HepG2 (cell line): ENCODE measurements around the gene NOC4L. TPM values are rescaled to one million over a fixed set of nuclear protein-coding genes. Genes with fewer than 3 reads are reported as not detected.

Source experiments
- ATAC-seq: fragments of 200-7000 bp; cut with Tn5 transposase; 3 replicates; pipeline ENCODE4 v1.9.1; 2020; ENCODE audit warnings: mild to moderate bottlenecking, moderate library complexity
- BruUV-seq: library from RNA; stranded (reverse); fragments of 400-500 nt; replicated peaks from 2 replicates; lab custom pipeline; 2021; lab: Mats Ljungman, UMichigan
- CTCF ChIA-PET: fragments of 300-600 bp; formaldehyde crosslinking; extraction: SDS; loops from one replicate; lab custom pipeline; 2021; ENCODE audit warnings: low total read pairs, inconsistent platforms, low intra/inter-chr PET ratio; lab: Yijun Ruan, JAX
- POLR2A ChIA-PET: fragments of 350-600 bp; sonication (Branson Sonifier 250); formaldehyde crosslinking; loops from one replicate; lab custom pipeline; 2020; ENCODE audit warnings: antibody characterized with exemption, inconsistent platforms; lab: Yijun Ruan, JAX
- DNase-seq: peaks from one replicate; pipeline ENCODE4 v3.0.0-alpha.2; 2015; ENCODE audit warnings: low spot score
- FAIRE-seq: peaks from 3 replicates; lab custom pipeline; 2011; peaks lifted over from hg19 to GRCh38; lab: Jason Lieb, UNC
- H2AFZ ChIP-seq: one replicate; pipeline ENCODE4 v1.6.1; 2011; ENCODE audit warnings: low read length, inconsistent platforms
- H3K27ac ChIP-seq: fragments of 300-600 bp; 3 replicates; pipeline ENCODE4 v1.8.0; 2011; ENCODE audit warnings: mixed run types, mild to moderate bottlenecking, mixed read lengths, low read length, inconsistent platforms; ENCODE audit not compliant: insufficient read depth; ENCODE audit errors: extremely low read length
- H3K27me3 ChIP-seq, 2 experiments: fragments of 200-600 bp in 1 of 2; 2 replicates in 1 of 2; 3 replicates in 1 of 2; pipeline versions ENCODE4 v1.6.0 to v1.8.0; 2011; ENCODE audit warnings: low read length in 2 of 2, mild to moderate bottlenecking in 2 of 2, moderate library complexity in 2 of 2, inconsistent platforms in 1 of 2; ENCODE audit not compliant: insufficient read depth in 2 of 2, control insufficient read depth in 1 of 2
- H3K36me3 ChIP-seq, 2 experiments: fragments of 200-600 bp in 1 of 2; replicated peaks in 1 of 2; 2 replicates in 1 of 2; 3 replicates in 1 of 2; pipeline versions ENCODE4 v1.5.1 to v1.8.0; 2011; ENCODE audit warnings: low read length in 2 of 2, inconsistent platforms in 1 of 2; ENCODE audit not compliant: insufficient read depth in 2 of 2, control insufficient read depth in 1 of 2
- H3K4me1 ChIP-seq: 2 replicates; pipeline ENCODE4 v1.5.1; 2012; ENCODE audit warnings: low read length, inconsistent platforms; ENCODE audit not compliant: insufficient read depth
- H3K4me2 ChIP-seq: 2 replicates; pipeline ENCODE4 v1.6.0; 2011; ENCODE audit warnings: low read depth, low read length, inconsistent platforms
- H3K4me3 ChIP-seq, 3 experiments: fragments of 200-600 bp in 1 of 3; sonication (generic), shearing (Covaris generic) in 1 of 3; replicated peaks in 1 of 3; 2 replicates each; pipeline ENCODE4 v1.5.1; 2011 to 2016; ENCODE audit warnings: low read length in 3 of 3, inconsistent platforms in 2 of 3, low read depth in 2 of 3, mild to moderate bottlenecking in 2 of 3, control low read depth in 1 of 3, mixed read lengths in 1 of 3; ENCODE audit not compliant: insufficient read depth in 1 of 3
- H3K79me2 ChIP-seq: one replicate; pipeline ENCODE4 v1.6.1; 2011; ENCODE audit warnings: low read length, inconsistent platforms; ENCODE audit not compliant: insufficient read depth
- H3K9ac ChIP-seq: 2 replicates; pipeline ENCODE4 v1.6.0; 2011; ENCODE audit warnings: mild to moderate bottlenecking, low read depth, low read length, inconsistent platforms; ENCODE audit not compliant: insufficient read depth
- H3K9me3 ChIP-seq: 2 replicates; pipeline ENCODE4 v1.5.1; 2012; ENCODE audit warnings: mild to moderate bottlenecking, low read length
- H4K20me1 ChIP-seq: 2 replicates; pipeline ENCODE4 v1.6.0; 2011; ENCODE audit warnings: inconsistent platforms, mild to moderate bottlenecking, low read length, moderate library complexity; ENCODE audit not compliant: insufficient read depth
- DR1 ChIP-seq: sonication (generic); formaldehyde crosslinking; IDR thresholded peaks from 2 replicates; pipeline ENCODE4 v1.8.0; 2021; ENCODE audit warnings: mild to moderate bottlenecking, missing genetic modification reagents, inconsistent platforms
- ETV6 ChIP-seq: sonication (generic); formaldehyde crosslinking; conservative IDR thresholded peaks from 2 replicates; pipeline ENCODE4 v1.4.0; 2020; ENCODE audit warnings: missing genetic modification reagents
- GABPA ChIP-seq, 2 experiments: IDR thresholded peaks; 2 replicates each; pipeline ENCODE4 v1.6.1; 2011 to 2016; ENCODE audit warnings: low read depth in 2 of 2, low read length in 1 of 2, missing biosample characterization in 1 of 2, missing genetic modification characterization in 1 of 2
- GRHL1 ChIP-seq: sonication (generic); formaldehyde crosslinking; conservative IDR thresholded peaks from 2 replicates; pipeline ENCODE4 v1.8.0; 2022; ENCODE audit warnings: missing genetic modification reagents
- IKZF5 ChIP-seq: IDR thresholded peaks from 2 replicates; pipeline ENCODE4 v1.6.1; 2018; ENCODE audit warnings: missing genetic modification reagents, mild to moderate bottlenecking, missing compliant biosample characterization
- MAFF ChIP-seq: IDR thresholded peaks from 2 replicates; pipeline ENCODE4 v1.6.1; 2011; ENCODE audit warnings: low read depth, low read length, improper control_type of control experiment
- NCOA5 ChIP-seq: sonication (generic); formaldehyde crosslinking; IDR thresholded peaks from 2 replicates; pipeline ENCODE4 v1.4.0; 2020; ENCODE audit warnings: missing genetic modification reagents
- NFATC3 ChIP-seq: sonication (generic); formaldehyde crosslinking; IDR thresholded peaks from 2 replicates; pipeline ENCODE4 v1.5.1; 2020; ENCODE audit warnings: mild to moderate bottlenecking, missing genetic modification reagents
- SNAPC5 ChIP-seq: sonication (generic); formaldehyde crosslinking; IDR thresholded peaks from 2 replicates; pipeline ENCODE4 v1.8.1; 2023; ENCODE audit warnings: mild to moderate bottlenecking, missing genetic modification reagents, borderline replicate concordance
- STAT5B ChIP-seq: sonication (generic); formaldehyde crosslinking; IDR thresholded peaks from 2 replicates; pipeline ENCODE4 v1.4.0; 2020; ENCODE audit warnings: missing genetic modification reagents
- YEATS2 ChIP-seq: sonication (generic); formaldehyde crosslinking; IDR thresholded peaks from 2 replicates; pipeline ENCODE4 v1.4.0; 2020; ENCODE audit warnings: missing genetic modification reagents, borderline replicate concordance
- ZNF331 ChIP-seq: sonication (generic); formaldehyde crosslinking; IDR thresholded peaks from 2 replicates; pipeline ENCODE4 v1.4.0; 2020; ENCODE audit warnings: missing genetic modification reagents
- ZSCAN22 ChIP-seq: sonication (generic); formaldehyde crosslinking; IDR thresholded peaks from 2 replicates; pipeline ENCODE4 v1.4.0; 2020; ENCODE audit warnings: mild to moderate bottlenecking, missing genetic modification reagents
- WGBS: methylation state at CpG from one replicate; pipeline ENCODE4 v1.1.6; 2017; ENCODE audit warnings: low lambda C conversion rate; 5-methylcytosine and 5-hydroxymethylcytosine counted together
- in situ Hi-C: cut with HindIII; loops from 2 replicates; pipeline ENCODE4 v1.10.0; 2017; ENCODE audit warnings: low pct_unique_long_range_greater_than_20kb; ENCODE audit not compliant: extremely low pct_ligation_motif_present
- intact Hi-C: fragments of 100-400 bp; cut with micrococcal nuclease; formaldehyde crosslinking; loops from one replicate; pipeline ENCODE4 v1.10.0; 2022; ENCODE audit not compliant: unreplicated experiment
- polyA plus RNA-seq, 8 experiments: library from polyadenylated mRNA; depleted of rRNA in 3 of 8; stranded (reverse) in 7 of 8; unstranded in 1 of 8; fragments of >200 nt; fragmentation: Illumina TruSeq in 4 of 8; extraction: Trizol in 4 of 8; gene quantifications; 2 replicates each; pipeline versions ENCODE4 v1.2.1 to v1.2.3, GENCODE V29; 2011 to 2016; ENCODE audit warnings: low read depth in 4 of 8, missing spikeins in 1 of 8, mixed read lengths in 1 of 8; ENCODE audit not compliant: insufficient read depth in 1 of 8
- total RNA-seq, 5 experiments: library from RNA; depleted of rRNA; stranded (reverse); fragments of >200 nt; fragmentation: Illumina TruSeq; extraction: Trizol; gene quantifications; 2 replicates each; pipeline ENCODE4 v1.2.3, GENCODE V29; 2016; ENCODE audit warnings: low read depth in 1 of 5

Gene NOC4L
- total and polyA plus RNA-seq, 2 of the 13 experiments (the other 11 are each of a cell fraction or from before 2014, with no cell fraction given) = 4.3 to 14.6 TPM

- Histone ChIP-seq H3K9ac (no peak overlapping the region), H3K9me3 (no peaks in the 10 kb centered on the region), H4K20me1 (no peaks in the 10 kb centered on the region), H3K4me2 (no peak overlapping the region), H3K36me3 (peaks cover 22 to 60% of the 10 kb centered on the region in 2 experiments; a peak in 4 of 5 replicates), H3K27me3 (no peaks in the 10 kb centered on the region), H3K79me2 (no peaks in the 10 kb centered on the region), H2AFZ (no peak overlapping the region), H3K27ac (no peak overlapping the region)
- CTCF ChIA-PET = no interaction called here
- ATAC-seq = no peak
- WGBS = 97% methylated on average over 12 of the region's 12 CpGs
- POLR2A ChIA-PET = no interaction called here
- intact Hi-C loops = no loop called here
- in situ Hi-C loops = no loop called here
- TF ChIP-seq NFATC3 (CRISPR knock-in tag) = no peak
- TF ChIP-seq NCOA5 (CRISPR knock-in tag) = no peak
- TF ChIP-seq SNAPC5 (CRISPR knock-in tag) = no peak
- TF ChIP-seq ZNF331 (CRISPR knock-in tag) = no peak
- TF ChIP-seq ZSCAN22 (CRISPR knock-in tag) = no peak
- TF ChIP-seq GRHL1 = no peak
- no peak for TF ChIP-seq GABPA (IDR thresholded peaks at IDR 0.05; ENCODE audit: low read depth, low read length)
- TF ChIP-seq GABPA (CRISPR knock-in tag; IDR thresholded peaks at IDR 0.05; ENCODE audit: low read depth) = no peak
- TF ChIP-seq STAT5B (CRISPR knock-in tag) = no peak
- no peak for TF ChIP-seq DR1
- no peak for TF ChIP-seq IKZF5
- no peak for TF ChIP-seq ETV6 (CRISPR knock-in tag)
- no peak for TF ChIP-seq MAFF
- TF ChIP-seq YEATS2 (CRISPR knock-in tag) = no peak
- TF ChIP-seq, all 625 proteins: peak for 0
- Histone ChIP-seq H3K4me3 (no peak overlapping the region), H3K4me1 (no peaks in the 10 kb centered on the region)
- FAIRE-seq (no peak), DNase-seq (no peak)
- no TSS peak for BruUV-seq
Observed at GRCh38 chr12:132125736-132126135, 18.5 kb upstream of the NOC4L start.
